Adrenal gland (tissue), 5 donors: ENCODE measurements around the gene CYSTM1.

Source experiments
- POLR2A ChIP-seq, 2 donors: fragments of 450-650 bp; IDR thresholded peaks; one replicate each; pipeline ENCODE4 v1.6.1; 2017; ENCODE audit warnings: antibody characterized with exemption in 2 of 2, mild to moderate bottlenecking in 2 of 2, moderate library complexity in 1 of 2
- TF ChIP-seq, protein P1 (sequence below), 6 experiments: fragments of 450-650 bp in 4 of 6; fragments of 200-600 bp in 2 of 6; sonication (generic) in 1 of 6; IDR thresholded peaks; 1 replicate in 5 of 6; 2 replicates in 1 of 6; pipeline versions ENCODE4 v1.5.1 to v1.8.0; 2016 to 2021; ENCODE audit warnings: antibody characterized with exemption in 6 of 6, mild to moderate bottlenecking in 2 of 6, moderate library complexity in 1 of 6
- donor health status: DM: no; HTN: no; CAD: no.

- TF ChIP-seq, protein P1, sequence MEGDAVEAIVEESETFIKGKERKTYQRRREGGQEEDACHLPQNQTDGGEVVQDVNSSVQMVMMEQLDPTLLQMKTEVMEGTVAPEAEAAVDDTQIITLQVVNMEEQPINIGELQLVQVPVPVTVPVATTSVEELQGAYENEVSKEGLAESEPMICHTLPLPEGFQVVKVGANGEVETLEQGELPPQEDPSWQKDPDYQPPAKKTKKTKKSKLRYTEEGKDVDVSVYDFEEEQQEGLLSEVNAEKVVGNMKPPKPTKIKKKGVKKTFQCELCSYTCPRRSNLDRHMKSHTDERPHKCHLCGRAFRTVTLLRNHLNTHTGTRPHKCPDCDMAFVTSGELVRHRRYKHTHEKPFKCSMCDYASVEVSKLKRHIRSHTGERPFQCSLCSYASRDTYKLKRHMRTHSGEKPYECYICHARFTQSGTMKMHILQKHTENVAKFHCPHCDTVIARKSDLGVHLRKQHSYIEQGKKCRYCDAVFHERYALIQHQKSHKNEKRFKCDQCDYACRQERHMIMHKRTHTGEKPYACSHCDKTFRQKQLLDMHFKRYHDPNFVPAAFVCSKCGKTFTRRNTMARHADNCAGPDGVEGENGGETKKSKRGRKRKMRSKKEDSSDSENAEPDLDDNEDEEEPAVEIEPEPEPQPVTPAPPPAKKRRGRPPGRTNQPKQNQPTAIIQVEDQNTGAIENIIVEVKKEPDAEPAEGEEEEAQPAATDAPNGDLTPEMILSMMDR (IDR thresholded peaks at IDR 0.05) = no peak
- TF ChIP-seq POLR2A (IDR thresholded peaks at IDR 0.05) = no peak
Observed at GRCh38 chr5:140216478-140217074, 41.6 kb downstream of the CYSTM1 start.
